Smooth muscle cell (in vitro differentiated cells): ENCODE results near the gene NOP9. TPM values are rescaled to one million over a fixed set of nuclear protein-coding genes. Genes with fewer than 3 reads are reported as not detected.

Source experiments
- DNase-seq: peaks from one replicate; lab custom pipeline; 2025; ENCODE audit not compliant: unreplicated experiment; lab: John Stamatoyannopoulos, UW
- H2AFZ ChIP-seq: fragments of 200-600 bp; sonication (generic); 2 replicates; pipeline ENCODE4 v1.6.0; 2016; ENCODE audit warnings: antibody characterized with exemption, low read depth, mild to moderate bottlenecking
- H3F3A ChIP-seq: fragments of 200-600 bp; sonication (generic); 2 replicates; pipeline ENCODE4 v1.6.0; 2017; ENCODE audit warnings: antibody characterized with exemption, low read depth
- H3K27ac ChIP-seq: fragments of 200-600 bp; sonication (generic); 2 replicates; pipeline ENCODE4 v1.5.1; 2016; ENCODE audit warnings: low read depth, mild to moderate bottlenecking
- H3K27me3 ChIP-seq: fragments of 200-600 bp; sonication (generic); 2 replicates; pipeline ENCODE4 v1.6.1; 2016; ENCODE audit warnings: low read depth, mild to moderate bottlenecking
- H3K36me3 ChIP-seq: fragments of 200-600 bp; sonication (generic); 2 replicates; pipeline ENCODE4 v1.5.1; 2016; ENCODE audit warnings: low read depth
- H3K4me1 ChIP-seq: fragments of 200-600 bp; sonication (generic); 2 replicates; pipeline ENCODE4 v1.5.1; 2016; ENCODE audit warnings: low read depth
- H3K4me2 ChIP-seq: fragments of 200-600 bp; sonication (generic); 2 replicates; pipeline ENCODE4 v1.6.0; 2016; ENCODE audit warnings: mild to moderate bottlenecking
- H3K4me3 ChIP-seq: fragments of 200-600 bp; sonication (generic); 2 replicates; pipeline ENCODE4 v1.5.1; 2016; ENCODE audit warnings: mild to moderate bottlenecking
- H3K79me2 ChIP-seq: fragments of 200-600 bp; sonication (generic); 2 replicates; pipeline ENCODE4 v1.6.0; 2016; ENCODE audit warnings: low read depth, mild to moderate bottlenecking
- H3K9ac ChIP-seq: fragments of 200-600 bp; sonication (generic); 2 replicates; pipeline ENCODE4 v1.6.0; 2016; ENCODE audit warnings: low read depth
- H3K9me3 ChIP-seq: fragments of 200-600 bp; sonication (generic); replicated peaks from 2 replicates; pipeline ENCODE4 v1.5.1; 2016; ENCODE audit warnings: low read depth
- H4K20me1 ChIP-seq: fragments of 200-600 bp; sonication (generic); 2 replicates; pipeline ENCODE4 v1.6.0; 2016; ENCODE audit warnings: low read depth
- CTCF ChIP-seq: fragments of 200-600 bp; sonication (generic); IDR thresholded peaks from 2 replicates; pipeline ENCODE4 v1.5.1; 2017; ENCODE audit warnings: borderline replicate concordance, mild to moderate bottlenecking, antibody characterized with exemption; ENCODE audit not compliant: insufficient read depth, poor library complexity, severe bottlenecking
- WGBS: methylation state at CpG from one replicate; pipeline ENCODE4 v1.1.7; 2016; ENCODE audit warnings: low lambda C conversion rate; 5-methylcytosine and 5-hydroxymethylcytosine counted together
- polyA plus RNA-seq: library from polyadenylated mRNA; unstranded; fragments of >200 nt; fragmentation: Nextera tagmentation; extraction: Ambion mirVana; gene quantifications from 2 replicates; pipeline ENCODE4 v1.2.1, GENCODE V29; 2016
- total RNA-seq: library from RNA; depleted of rRNA; stranded (reverse); fragments of >200 nt; gene quantifications from 2 replicates; pipeline ENCODE4 v1.2.3, GENCODE V29; 2014

NOP9 gene
- total and polyA plus RNA-seq, 2 experiments from 2014 or later: 3.3 to 9.3 TPM

- no peak for TF ChIP-seq CTCF
- DNase-seq: no peak
- H2AFZ ChIP-seq: peak overlapping the region; percentile 94
- H3K4me2 ChIP-seq: peak overlapping the region; percentile 97
- H3K4me1 ChIP-seq: no peaks in the 10 kb centered on the region
- no peaks in the 10 kb centered on the region for H3K79me2 ChIP-seq
- peak overlapping the region; percentile 98 for H3K9ac ChIP-seq
- WGBS: 30% methylated on average over 3 of the region's 3 CpGs
- no peaks in the 10 kb centered on the region for H4K20me1 ChIP-seq
- H3K9me3 ChIP-seq: no peaks in the 10 kb centered on the region
- no peak overlapping the region for H3K27ac ChIP-seq
- peak overlapping the region; percentile 95 for H3K4me3 ChIP-seq
- no peaks in the 10 kb centered on the region for H3K27me3 ChIP-seq
- H3K36me3 ChIP-seq: no peaks in the 10 kb centered on the region
- no peaks in the 10 kb centered on the region for H3F3A ChIP-seq
These were observed 27.8 kb upstream of the NOP9 start for GRCh38 chr14:24271834-24272263.

- H3K4me1 ChIP-seq: no peaks in the 10 kb centered on the region
- no peaks in the 10 kb centered on the region for H3K9me3 ChIP-seq
- no peaks in the 10 kb centered on the region for H3K36me3 ChIP-seq
- H3F3A ChIP-seq: no peaks in the 10 kb centered on the region
- 90% methylated on average over 2 of the region's 2 CpGs for WGBS
- no peak for TF ChIP-seq CTCF
- no peak overlapping the region for H3K4me2 ChIP-seq
- no peaks in the 10 kb centered on the region for H3K79me2 ChIP-seq
- H3K9ac ChIP-seq: no peak overlapping the region
- no peak overlapping the region for H2AFZ ChIP-seq
- DNase-seq: no peak
- no peaks in the 10 kb centered on the region for H4K20me1 ChIP-seq
- H3K4me3 ChIP-seq: no peak overlapping the region
- H3K27ac ChIP-seq: no peak overlapping the region
- H3K27me3 ChIP-seq: no peaks in the 10 kb centered on the region
These were observed 27.2 kb upstream of the NOP9 start for GRCh38 chr14:24272467-24272866.

GRCh38 chr14:24273422-24273998 lies 26.1 kb upstream of the NOP9 start:
- Histone ChIP-seq H3K27me3 (no peaks in the 10 kb centered on the region), H3K79me2 (no peaks in the 10 kb centered on the region), H3K9me3 (no peaks in the 10 kb centered on the region), H3K4me2 (no peak overlapping the region), H3K27ac (no peak overlapping the region), H3F3A (no peaks in the 10 kb centered on the region), H3K4me1 (no peaks in the 10 kb centered on the region), H3K36me3 (no peaks in the 10 kb centered on the region), H2AFZ (no peak overlapping the region), H4K20me1 (no peaks in the 10 kb centered on the region), H3K4me3 (no peak overlapping the region), H3K9ac (no peak overlapping the region)
- no peak for TF ChIP-seq CTCF
- DNase-seq: no peak
- WGBS: 60% methylated on average over 3 of the region's 3 CpGs

- no peak for DNase-seq
- Histone ChIP-seq H3K9ac (no peak overlapping the region), H3K4me3 (no peak overlapping the region), H3K4me1 (no peaks in the 10 kb centered on the region), H3F3A (no peaks in the 10 kb centered on the region), H3K36me3 (no peaks in the 10 kb centered on the region), H2AFZ (no peak overlapping the region), H3K27me3 (no peaks in the 10 kb centered on the region), H3K79me2 (no peaks in the 10 kb centered on the region), H3K9me3 (no peaks in the 10 kb centered on the region), H4K20me1 (no peaks in the 10 kb centered on the region), H3K4me2 (no peak overlapping the region), H3K27ac (peak overlapping the region; percentile 35)
- 73% methylated on average over 3 of the region's 3 CpGs for WGBS
- TF ChIP-seq CTCF: no peak
These were observed 25.5 kb upstream of the NOP9 start for GRCh38 chr14:24274101-24274543.
